Esophagus (tissue), 2 donors: ENCODE results near the gene XXYLT1. TPM values are rescaled to one million over a fixed set of nuclear protein-coding genes. Genes with fewer than 3 reads are reported as not detected.
"Not testable (repeated sequence)": the region's sequence is repeated elsewhere in the genome, so short reads cannot be mapped to it uniquely, and the experiment has no call there.

Source experiments
- H3K27ac ChIP-seq, 2 donors: one replicate each; pipeline ENCODE4 v1.5.1; 2013; ENCODE audit warnings: low read depth in 2 of 2, mild to moderate bottlenecking in 2 of 2, inconsistent platforms in 1 of 2, low read length in 1 of 2, moderate library complexity in 1 of 2
- H3K27me3 ChIP-seq, 2 donors: one replicate each; pipeline ENCODE4 v1.6.1; 2013; ENCODE audit warnings: low read length in 2 of 2, control low read depth in 1 of 2, mild to moderate bottlenecking in 1 of 2; ENCODE audit not compliant: insufficient read depth in 2 of 2, control insufficient read depth in 1 of 2
- H3K36me3 ChIP-seq, 2 donors: one replicate each; pipeline ENCODE4 v1.6.1; 2013; ENCODE audit warnings: low read length in 1 of 2; ENCODE audit not compliant: control insufficient read depth in 2 of 2, insufficient read depth in 2 of 2
- H3K4me1 ChIP-seq, 2 donors: one replicate each; pipeline ENCODE4 v1.6.1; 2013; ENCODE audit warnings: low read length in 1 of 2; ENCODE audit not compliant: control insufficient read depth in 2 of 2, insufficient read depth in 2 of 2
- H3K4me3 ChIP-seq, 2 donors: one replicate each; pipeline ENCODE4 v1.5.1; 2013; ENCODE audit warnings: low read length in 2 of 2, mild to moderate bottlenecking in 2 of 2, low read depth in 1 of 2, moderate library complexity in 1 of 2
- H3K9me3 ChIP-seq, 2 donors: one replicate each; pipeline ENCODE4 v1.6.1; 2013; ENCODE audit warnings: mild to moderate bottlenecking in 2 of 2, low read depth in 1 of 2, low read length in 1 of 2, moderate library complexity in 1 of 2; ENCODE audit not compliant: control insufficient read depth in 2 of 2, insufficient read depth in 1 of 2
- WGBS, 2 donors: extraction: QIAGEN DNeasy Blood & Tissue Kit; methylation state at CpG; one replicate each; pipeline ENCODE4 v1.1.7; 2013; 5-methylcytosine and 5-hydroxymethylcytosine counted together
- polyA plus RNA-seq, 2 donors: library from polyadenylated mRNA; stranded (reverse); fragments of 200-250 nt; gene quantifications; one replicate each; pipeline ENCODE4 v1.2.3, GENCODE V29; 2013
- donor health status: healthy with polysubstance abuse.
- donor health status: Bipolar disorder and iron deficiency.

The XXYLT1 gene
- polyA plus RNA-seq, 2 donors, result 10.2 to 10.4 TPM

DNA sequence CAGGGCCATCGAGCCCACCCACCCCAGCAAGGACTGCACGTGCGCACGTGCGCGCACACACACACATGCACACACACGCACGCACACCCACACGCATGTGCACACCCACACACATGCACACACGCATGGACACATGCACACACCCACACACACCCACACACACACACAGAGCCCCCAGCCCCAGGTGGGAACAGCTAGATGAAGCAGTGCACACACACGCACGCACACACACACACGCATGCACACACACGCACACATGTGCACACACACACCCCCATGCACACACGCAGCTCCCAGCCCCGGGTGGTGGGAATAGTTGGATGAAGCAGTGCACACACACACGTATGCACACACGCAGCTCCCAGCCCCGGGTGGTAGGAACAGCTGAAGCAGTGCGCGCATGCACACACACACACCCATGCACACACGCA, 158.6 kb downstream of the XXYLT1 start:
- H3K4me3 ChIP-seq, result no peak overlapping the region
- WGBS, 2 donors, result 88% methylated on average over 22 of the region's 22 CpGs
- no peak overlapping the region for H3K27ac ChIP-seq

GRCh38 chr3:195111766-195112165, 159.2 kb downstream of the XXYLT1 start:
- Histone ChIP-seq H3K4me1 (peaks cover 0 to 12% of the 10 kb centered on the region in 2 donors), H3K9me3 (peaks cover 0 to 3% of the 10 kb centered on the region in 2 donors), H3K36me3 (peaks cover 0 to 6% of the 10 kb centered on the region in 2 donors), H3K4me3 (no peak overlapping the region), H3K27ac (no peak overlapping the region), H3K27me3 (no peaks in the 10 kb centered on the region)
- 92 to 95% methylated on average over 9 of the region's 9 CpGs for WGBS, 2 donors

More for the DNA sequence above, 158.6 kb downstream of the XXYLT1 start:
- Histone ChIP-seq H3K36me3 (peaks cover 0 to 6% of the 10 kb centered on the region in 2 donors), H3K27me3 (no peaks in the 10 kb centered on the region), H3K4me1 (peaks cover 0 to 12% of the 10 kb centered on the region in 2 donors), H3K9me3 (peaks cover 0 to 3% of the 10 kb centered on the region in 2 donors)

GRCh38 chr3:195111319-195111705, 159.6 kb downstream of the XXYLT1 start:
- Histone ChIP-seq H3K27ac (no peak overlapping the region), H3K4me3 (no peak overlapping the region), H3K9me3 (peaks cover 0 to 3% of the 10 kb centered on the region in 2 donors), H3K4me1 (peaks cover 0 to 8% of the 10 kb centered on the region in 2 donors), H3K36me3 (peaks cover 0 to 6% of the 10 kb centered on the region in 2 donors), H3K27me3 (no peaks in the 10 kb centered on the region)
- 73 to 80% methylated on average over 9 of the region's 9 CpGs for WGBS, 2 donors

- WGBS, 2 donors, result 35 to 53% methylated on average over 14 of the region's 14 CpGs
- H3K4me3 ChIP-seq, result no peak overlapping the region
- peaks cover 0 to 3% of the 10 kb centered on the region in 2 donors for H3K9me3 ChIP-seq
- peaks cover 0 to 4% of the 10 kb centered on the region in 2 donors for H3K36me3 ChIP-seq
- peaks cover 0 to 7% of the 10 kb centered on the region in 2 donors for H3K4me1 ChIP-seq
- H3K27me3 ChIP-seq, result no peaks in the 10 kb centered on the region
- peak overlapping the region; percentile 19 to 68 for H3K27ac ChIP-seq
Observed at GRCh38 chr3:195110647-195111318, 160.2 kb downstream of the XXYLT1 start.

DNA sequence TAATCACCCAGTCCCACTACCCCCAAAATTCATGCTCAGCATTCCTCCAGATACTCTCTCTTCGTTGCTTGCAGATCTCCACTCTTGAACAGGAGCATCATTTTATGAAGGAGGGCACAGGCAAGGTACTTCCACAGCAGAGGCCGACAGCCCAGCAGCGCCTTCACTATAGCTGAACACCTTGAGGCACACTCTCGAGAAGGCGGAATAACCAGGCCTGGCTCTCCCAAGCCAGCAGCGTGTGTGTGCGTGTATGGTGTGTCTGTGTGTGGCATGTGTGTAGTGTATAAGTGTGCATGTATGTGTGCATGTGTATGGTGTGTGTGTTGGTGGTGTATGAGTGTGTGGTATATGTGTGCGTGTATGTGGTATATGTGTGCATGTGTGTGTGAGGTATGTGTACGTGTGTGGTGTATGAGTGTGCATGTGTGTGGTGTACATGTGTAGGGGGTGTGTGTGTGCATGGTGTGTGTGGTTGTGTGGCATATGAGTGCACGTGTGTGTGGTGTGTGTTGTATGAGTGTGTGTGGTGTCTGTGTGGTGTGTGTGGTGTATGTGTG, 161.8 kb downstream of the XXYLT1 start:
- H3K27me3 ChIP-seq, result no peaks in the 10 kb centered on the region

GRCh38 chr3:195107593-195107992, 163.4 kb downstream of the XXYLT1 start:
- peaks cover 0 to 2% of the 10 kb centered on the region in 2 donors for H3K9me3 ChIP-seq
- WGBS, 2 donors, result 89 to 91% methylated on average over 8 of the region's 8 CpGs

More for the DNA sequence above, 161.8 kb downstream of the XXYLT1 start:
- 83 to 91% methylated on average over 10 of the region's 10 CpGs for WGBS, 2 donors
- H3K9me3 ChIP-seq, result peaks cover 0 to 3% of the 10 kb centered on the region in 2 donors
- H3K36me3 ChIP-seq, result no peaks in the 10 kb centered on the region
- H3K4me1 ChIP-seq, result peaks cover 0 to 7% of the 10 kb centered on the region in 2 donors
- H3K4me3 ChIP-seq, result no peak overlapping the region
- H3K27ac ChIP-seq, result no peak overlapping the region

DNA sequence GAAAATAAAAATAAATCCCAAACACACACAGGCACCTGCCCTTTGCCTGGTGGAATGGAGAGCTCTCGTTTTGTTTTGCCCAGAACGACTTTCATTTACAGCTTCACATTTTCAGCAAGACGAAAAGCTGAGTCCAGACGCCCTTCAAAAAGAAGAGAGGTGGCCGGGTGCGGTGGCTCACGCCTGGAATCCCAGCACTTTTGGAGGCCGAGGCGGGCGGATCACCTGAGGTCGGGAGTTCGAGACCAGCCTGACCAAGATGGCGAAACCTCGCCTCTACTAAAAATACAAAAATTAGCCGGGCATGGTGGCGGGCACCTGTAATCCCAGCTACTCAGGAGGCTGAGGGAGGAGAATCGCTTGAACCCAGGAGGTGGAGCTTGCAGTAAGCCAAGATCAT, 163.9 kb downstream of the XXYLT1 start:
- not testable (repeated sequence) for H3K27ac ChIP-seq, H3K4me1 ChIP-seq, H3K4me3 ChIP-seq, H3K36me3 ChIP-seq, H3K27me3 ChIP-seq, H3K9me3 ChIP-seq
- WGBS, 2 donors, result 85 to 87% methylated on average over 17 of the region's 17 CpGs

More at GRCh38 chr3:195107593-195107992, 163.4 kb downstream of the XXYLT1 start:
- Histone ChIP-seq H3K4me1 (peaks cover 0 to 5% of the 10 kb centered on the region in 2 donors), H3K36me3 (no peaks in the 10 kb centered on the region), H3K4me3 (no peak overlapping the region), H3K27me3 (no peaks in the 10 kb centered on the region), H3K27ac (no peak overlapping the region)

DNA sequence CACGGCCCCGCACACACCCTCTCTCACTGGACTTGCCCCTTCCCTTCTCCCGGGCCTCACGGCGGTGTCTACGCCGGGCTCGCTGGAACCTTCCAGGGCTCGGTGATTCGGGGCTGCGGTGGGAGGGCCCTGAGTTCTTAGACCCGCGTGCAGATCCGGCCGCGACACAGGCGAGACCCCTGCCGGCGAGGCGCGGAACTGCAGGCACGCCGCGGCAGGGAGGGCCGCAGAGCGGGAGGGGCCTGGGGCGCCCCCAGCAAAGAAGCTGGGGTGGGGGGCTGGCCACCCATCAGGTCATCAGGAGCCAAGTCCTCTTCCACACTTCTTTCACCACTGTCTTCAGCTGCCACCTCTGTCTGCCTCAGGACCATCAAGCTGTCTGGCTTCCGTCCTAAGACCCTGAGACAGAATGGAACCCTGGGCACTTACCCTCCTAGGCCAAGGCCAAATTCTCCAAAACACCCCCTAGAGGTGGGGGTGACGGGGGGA, 164.5 kb downstream of the XXYLT1 start:
- Histone ChIP-seq H3K27me3 (no peaks in the 10 kb centered on the region), H3K27ac (no peak overlapping the region), H3K36me3 (no peaks in the 10 kb centered on the region), H3K4me3 (no peak overlapping the region), H3K4me1 (peaks cover 0 to 3% of the 10 kb centered on the region in 2 donors), H3K9me3 (no peaks in the 10 kb centered on the region)
- whole genome bisulfite sequencing, 2 donors, result 4% methylated on average over 26 to 29 of the region's 29 CpGs

- no peak overlapping the region for H3K4me3 ChIP-seq
- no peak overlapping the region for H3K27ac ChIP-seq
- WGBS, 2 donors, result 78 to 84% methylated on average over 12 of the region's 12 CpGs
- H3K27me3 ChIP-seq, result no peaks in the 10 kb centered on the region
- H3K36me3 ChIP-seq, result no peaks in the 10 kb centered on the region
- H3K9me3 ChIP-seq, result no peaks in the 10 kb centered on the region
- H3K4me1 ChIP-seq, result peaks cover 0 to 4% of the 10 kb centered on the region in 2 donors
Observed at GRCh38 chr3:195105841-195106417, 165.0 kb downstream of the XXYLT1 start.
